ENCODE results near the gene CNEP1R1.

DNA sequence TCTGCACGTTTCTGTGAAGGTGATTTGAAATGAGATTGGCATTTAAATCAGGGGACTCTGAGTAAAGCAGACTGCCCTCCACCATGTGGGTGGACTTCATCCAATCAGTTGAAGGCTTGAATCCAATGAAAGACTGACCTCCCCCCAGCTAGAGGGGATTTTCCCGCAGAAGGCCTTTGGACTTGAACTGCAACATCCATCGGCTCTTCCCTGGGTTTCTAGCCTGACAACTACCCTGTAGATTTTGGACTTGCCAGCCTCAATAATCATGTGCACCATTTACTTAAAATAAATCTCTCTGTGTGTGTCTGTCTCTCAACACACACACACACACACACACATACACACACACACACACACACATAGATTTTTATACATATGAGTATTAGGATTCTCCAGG lies 23.9 kb upstream of the CNEP1R1 start:
- no peak for TF ChIP-seq TAF1 (IDR thresholded peaks at IDR 0.05; ENCODE audit: borderline replicate concordance, low read depth, low read length)
- no peak for TF ChIP-seq FOXM1 (IDR thresholded peaks at IDR 0.05; ENCODE audit: low read depth, low read length)
- no peak for TF ChIP-seq JUND (IDR thresholded peaks at IDR 0.05; ENCODE audit: low read depth, low read length)
- TF ChIP-seq ATF7 (IDR thresholded peaks at IDR 0.05; ENCODE audit: low read depth), result no peak
- no peak for TF ChIP-seq CEBPB (IDR thresholded peaks at IDR 0.05; ENCODE audit: borderline replicate concordance in 1 of 2, low read depth in 2 of 2, low read length in 2 of 2)
- no peak for TF ChIP-seq USF2 (IDR thresholded peaks at IDR 0.05; ENCODE audit: borderline replicate concordance, low read depth, low read length)
- TF ChIP-seq, protein P1, sequence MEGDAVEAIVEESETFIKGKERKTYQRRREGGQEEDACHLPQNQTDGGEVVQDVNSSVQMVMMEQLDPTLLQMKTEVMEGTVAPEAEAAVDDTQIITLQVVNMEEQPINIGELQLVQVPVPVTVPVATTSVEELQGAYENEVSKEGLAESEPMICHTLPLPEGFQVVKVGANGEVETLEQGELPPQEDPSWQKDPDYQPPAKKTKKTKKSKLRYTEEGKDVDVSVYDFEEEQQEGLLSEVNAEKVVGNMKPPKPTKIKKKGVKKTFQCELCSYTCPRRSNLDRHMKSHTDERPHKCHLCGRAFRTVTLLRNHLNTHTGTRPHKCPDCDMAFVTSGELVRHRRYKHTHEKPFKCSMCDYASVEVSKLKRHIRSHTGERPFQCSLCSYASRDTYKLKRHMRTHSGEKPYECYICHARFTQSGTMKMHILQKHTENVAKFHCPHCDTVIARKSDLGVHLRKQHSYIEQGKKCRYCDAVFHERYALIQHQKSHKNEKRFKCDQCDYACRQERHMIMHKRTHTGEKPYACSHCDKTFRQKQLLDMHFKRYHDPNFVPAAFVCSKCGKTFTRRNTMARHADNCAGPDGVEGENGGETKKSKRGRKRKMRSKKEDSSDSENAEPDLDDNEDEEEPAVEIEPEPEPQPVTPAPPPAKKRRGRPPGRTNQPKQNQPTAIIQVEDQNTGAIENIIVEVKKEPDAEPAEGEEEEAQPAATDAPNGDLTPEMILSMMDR (IDR thresholded peaks at IDR 0.05 in 2 of 3, conservative IDR thresholded peaks at IDR 0.05 in 1 of 3; ENCODE audit: control insufficient read depth in 2 of 3, extremely low read depth in 1 of 3, insufficient read depth in 1 of 3, low read depth in 3 of 3, low read length in 3 of 3), result no peak
